HEK293 (cell line): ENCODE data around the gene RPS6KA2.

Source experiments
- CTCF ChIA-PET: fragments of 350-600 bp; formaldehyde crosslinking; extraction: SDS; loops from one replicate; lab custom pipeline; 2021; ENCODE audit warnings: antibody characterized with exemption; lab: Yijun Ruan, JAX
- POLR2A ChIA-PET: fragments of 300-600 bp; formaldehyde crosslinking; extraction: SDS; loops from one replicate; lab custom pipeline; 2020; ENCODE audit warnings: antibody characterized with exemption, inconsistent platforms; lab: Yijun Ruan, JAX
- H3K27ac ChIP-seq: fragments of 200-500 bp; sonication (Bioruptor generic); 2 replicates; pipeline ENCODE4 v1.5.1; 2014; ENCODE audit warnings: low read depth, low read length, control low read depth, inconsistent platforms; ENCODE audit errors: extremely low read depth
- H3K36me3 ChIP-seq, 2 experiments: fragments of 200-500 bp in 1 of 2; sonication (Bioruptor generic) in 1 of 2; 1 replicate in 1 of 2; 2 replicates in 1 of 2; pipeline ENCODE4 v1.5.1; 2014 to 2017; ENCODE audit warnings: inconsistent platforms in 2 of 2, low read length in 2 of 2; ENCODE audit not compliant: control insufficient read depth in 2 of 2, insufficient read depth in 1 of 2
- H3K4me1 ChIP-seq: fragments of 200-500 bp; sonication (Bioruptor generic); 2 replicates; pipeline ENCODE4 v1.5.1; 2014; ENCODE audit warnings: mild to moderate bottlenecking, low read length, inconsistent platforms; ENCODE audit not compliant: control insufficient read depth, insufficient read depth
- H3K4me3 ChIP-seq: 2 replicates; pipeline ENCODE4 v1.5.1; 2011; ENCODE audit warnings: low read depth, mild to moderate bottlenecking, control low read depth, low read length, moderate library complexity
- H3K9me3 ChIP-seq: fragments of 200-500 bp; sonication (Bioruptor generic); 2 replicates; pipeline ENCODE4 v1.5.1; 2014; ENCODE audit warnings: low read depth, low read length, inconsistent platforms; ENCODE audit not compliant: control insufficient read depth, insufficient read depth
- CTCF ChIP-seq: fragments of 450-650 bp; formaldehyde crosslinking; IDR thresholded peaks from 2 replicates; pipeline ENCODE4 v1.5.1; 2016; ENCODE audit warnings: missing biosample characterization, missing genetic modification characterization
- EGR2 ChIP-seq: fragments of 450-650 bp; formaldehyde crosslinking; IDR thresholded peaks from 2 replicates; pipeline ENCODE4 v1.5.1; 2016; ENCODE audit warnings: low read depth, missing biosample characterization, missing genetic modification characterization
- MEIS1 ChIP-seq: sonication (generic); formaldehyde crosslinking; IDR thresholded peaks from 2 replicates; pipeline ENCODE4 v1.8.1; 2022; ENCODE audit warnings: missing genetic modification reagents, mild to moderate bottlenecking, borderline replicate concordance
- YY1 ChIP-seq: fragments of 450-650 bp; formaldehyde crosslinking; IDR thresholded peaks from 2 replicates; pipeline ENCODE4 v1.5.1; 2018; ENCODE audit warnings: missing biosample characterization, missing genetic modification characterization
- ZNF155 ChIP-seq: fragments of 450-650 bp; formaldehyde crosslinking; IDR thresholded peaks from 2 replicates; pipeline ENCODE4 v1.5.1; 2016; ENCODE audit warnings: missing biosample characterization, missing genetic modification characterization
- ZNF248 ChIP-seq: fragments of 450-650 bp; formaldehyde crosslinking; IDR thresholded peaks from 2 replicates; pipeline ENCODE4 v1.5.1; 2017; ENCODE audit warnings: missing biosample characterization, missing genetic modification characterization
- ZNF350 ChIP-seq: fragments of 450-650 bp; formaldehyde crosslinking; IDR thresholded peaks from 2 replicates; pipeline ENCODE4 v1.5.0; 2017; ENCODE audit warnings: missing biosample characterization, mild to moderate bottlenecking, missing genetic modification characterization
- ZNF449 ChIP-seq: fragments of 450-650 bp; formaldehyde crosslinking; IDR thresholded peaks from 2 replicates; pipeline ENCODE4 v1.5.1; 2017; ENCODE audit warnings: missing biosample characterization, mild to moderate bottlenecking, missing genetic modification characterization, moderate library complexity
- ZNF521 ChIP-seq: fragments of 450-650 bp; formaldehyde crosslinking; IDR thresholded peaks from 2 replicates; pipeline ENCODE4 v1.5.1; 2017; ENCODE audit warnings: missing biosample characterization, mild to moderate bottlenecking, missing genetic modification characterization
- ZNF600 ChIP-seq: fragments of 450-650 bp; formaldehyde crosslinking; IDR thresholded peaks from 2 replicates; pipeline ENCODE4 v1.5.1; 2016; ENCODE audit warnings: missing biosample characterization, missing genetic modification characterization
- ZNF626 ChIP-seq: fragments of 450-650 bp; sonication (Bioruptor Pico); formaldehyde crosslinking; IDR thresholded peaks from 2 replicates; pipeline ENCODE4 v1.5.1; 2018; ENCODE audit warnings: missing biosample characterization, missing genetic modification characterization, inconsistent platforms
- ZNF76 ChIP-seq: fragments of 450-650 bp; formaldehyde crosslinking; IDR thresholded peaks from 2 replicates; pipeline ENCODE4; 2016; ENCODE audit warnings: low read depth, missing biosample characterization, missing genetic modification characterization, borderline replicate concordance
- ZNF776 ChIP-seq: fragments of 450-650 bp; formaldehyde crosslinking; IDR thresholded peaks from 2 replicates; pipeline ENCODE4 v1.5.0; 2017; ENCODE audit warnings: missing biosample characterization, missing genetic modification characterization, borderline replicate concordance
- ZNF785 ChIP-seq: fragments of 450-650 bp; formaldehyde crosslinking; IDR thresholded peaks from 2 replicates; pipeline ENCODE4 v1.5.1; 2016; ENCODE audit warnings: missing biosample characterization, missing genetic modification characterization
- ZNF791 ChIP-seq: fragments of 450-650 bp; formaldehyde crosslinking; IDR thresholded peaks from 2 replicates; pipeline ENCODE4 v1.5.1; 2016; ENCODE audit warnings: missing biosample characterization, missing genetic modification characterization
- ZSCAN30 ChIP-seq: fragments of 450-650 bp; IDR thresholded peaks from 2 replicates; pipeline ENCODE4 v1.5.1; 2018; ENCODE audit warnings: missing biosample characterization, mild to moderate bottlenecking, missing genetic modification characterization, moderate library complexity

The RPS6KA2 gene

GRCh38 chr6:166511316-166511715 is 115.7 kb downstream of the RPS6KA2 start:
- no peak overlapping the region for H3K27ac ChIP-seq
- ChIA-PET POLR2A (no interaction called here), CTCF (interaction anchor here (1.2 kb wide), 1 partner anchor 55 kb away, joined by 4 read pairs; no protein-coding TSS in a partner anchor)
- no peak overlapping the region for H3K4me3 ChIP-seq
- no peak for TF ChIP-seq ZNF155 (tag by site-specific recombination)
- no peak for TF ChIP-seq MEIS1 (CRISPR knock-in tag)
- TF ChIP-seq ZNF449 (tag by site-specific recombination): no peak
- no peak for TF ChIP-seq ZNF521 (tag by site-specific recombination)
- no peak for TF ChIP-seq CTCF
- TF ChIP-seq ZNF350 (tag by site-specific recombination): no peak
- TF ChIP-seq EGR2 (tag by site-specific recombination): no peak
- TF ChIP-seq YY1 (tag by site-specific recombination): no peak
- no peak for TF ChIP-seq ZNF776 (tag by site-specific recombination)
- no peak for TF ChIP-seq ZNF626 (tag by site-specific recombination)
- no peak for TF ChIP-seq ZNF600
- H3K4me1 ChIP-seq: no peaks in the 10 kb centered on the region
- H3K36me3 ChIP-seq: peaks cover 0 to 8% of the 10 kb centered on the region in 2 experiments; a peak in 2 of 3 replicates
- H3K9me3 ChIP-seq: no peaks in the 10 kb centered on the region

DNA sequence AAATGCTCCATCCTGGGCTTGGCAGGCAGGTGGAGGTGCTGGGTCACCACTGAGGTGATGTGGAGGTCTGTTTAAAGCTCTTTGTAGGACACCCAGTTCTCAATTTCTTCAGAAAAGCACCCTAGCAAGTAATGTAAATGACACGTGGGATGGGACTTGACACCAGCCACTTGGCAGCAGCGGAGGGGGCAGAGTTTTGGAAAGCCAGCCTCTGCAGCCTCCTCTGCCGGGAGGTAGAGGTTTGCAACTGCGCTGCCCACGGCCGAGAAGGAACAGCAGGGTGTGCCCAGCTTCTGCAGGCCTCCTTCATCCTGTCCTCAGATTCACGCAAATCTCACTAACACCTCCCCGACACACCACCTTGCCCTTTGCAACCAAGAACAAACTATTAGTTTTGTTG is 117.9 kb downstream of the RPS6KA2 start:
- H3K4me3 ChIP-seq: no peak overlapping the region
- peaks cover 0 to 9% of the 10 kb centered on the region in 2 experiments; a peak in 2 of 3 replicates for H3K36me3 ChIP-seq
- TF ChIP-seq EGR2 (tag by site-specific recombination): peak; percentile 43; the same call in 1 of the 2 replicates
- no peak for TF ChIP-seq ZNF248
- TF ChIP-seq ZNF76 (tag by site-specific recombination): no peak
- TF ChIP-seq ZSCAN30 (tag by site-specific recombination): no peak
- H3K27ac ChIP-seq: no peak overlapping the region
- no peaks in the 10 kb centered on the region for H3K9me3 ChIP-seq
- POLR2A ChIA-PET: no interaction called here
- no peaks in the 10 kb centered on the region for H3K4me1 ChIP-seq
- CTCF ChIA-PET: interaction anchor here (0.7 kb wide), 1 partner anchor 403 kb away, joined by 3 read pairs; no protein-coding TSS in a partner anchor

GRCh38 chr6:166508726-166509125 is 118.3 kb downstream of the RPS6KA2 start:
- H3K27ac ChIP-seq: no peak overlapping the region
- no peaks in the 10 kb centered on the region for H3K4me1 ChIP-seq
- ChIA-PET POLR2A (no interaction called here), CTCF (interaction anchor here (0.7 kb wide), 1 partner anchor 402 kb away, joined by 3 read pairs; no protein-coding TSS in a partner anchor)
- peaks cover 0 to 13% of the 10 kb centered on the region in 2 experiments; a peak in 2 of 3 replicates for H3K36me3 ChIP-seq
- TF ChIP-seq YY1 (tag by site-specific recombination): no peak
- no peak for TF ChIP-seq ZNF791 (tag by site-specific recombination)
- no peak for TF ChIP-seq ZNF785 (tag by site-specific recombination)
- H3K4me3 ChIP-seq: no peak overlapping the region
- no peaks in the 10 kb centered on the region for H3K9me3 ChIP-seq
